HCT116 (cell line): Measurements from ENCODE around the gene DNAJC3.

Experiments
- CBX3 ChIP-seq: IDR thresholded peaks from 2 replicates; pipeline ENCODE4 v1.6.1; 2012; ENCODE audit warnings: low read depth
- EZH2 ChIP-seq: fragments of 200-600 bp; sonication (generic); IDR thresholded peaks from 2 replicates; pipeline ENCODE4 v1.6.1; 2017; ENCODE audit warnings: antibody characterized with exemption, mixed run types
- EZH2phosphoT487 ChIP-seq: fragments of 200-600 bp; IDR thresholded peaks from 2 replicates; pipeline ENCODE4 v1.6.1; 2018; ENCODE audit warnings: antibody characterized with exemption, borderline replicate concordance
- MAX ChIP-seq: IDR thresholded peaks from 2 replicates; pipeline ENCODE4 v1.6.1; 2012
- POLR2A ChIP-seq: IDR thresholded peaks from 2 replicates; pipeline ENCODE4 v1.7.0; 2011; ENCODE audit warnings: borderline replicate concordance; ENCODE audit not compliant: insufficient read depth, insufficient read length; ENCODE audit errors: extremely low read depth
- POLR2AphosphoS5 ChIP-seq: IDR thresholded peaks from 2 replicates; pipeline ENCODE4 v1.6.1; 2011; ENCODE audit warnings: mild to moderate bottlenecking, low read depth, low read length, moderate library complexity
- REST ChIP-seq: IDR thresholded peaks from 2 replicates; pipeline ENCODE4 v1.6.1; 2012; ENCODE audit warnings: low read depth
- SIN3A ChIP-seq: IDR thresholded peaks from 2 replicates; pipeline ENCODE4 v1.6.1; 2012; ENCODE audit warnings: low read depth
- SRF ChIP-seq: IDR thresholded peaks from 2 replicates; pipeline ENCODE4 v1.6.1; 2012; ENCODE audit warnings: low read depth
- TCF7L2 ChIP-seq: IDR thresholded peaks from 2 replicates; pipeline ENCODE4 v1.7.0; 2011; ENCODE audit warnings: borderline replicate concordance, inconsistent platforms; ENCODE audit not compliant: insufficient read depth, insufficient read length; ENCODE audit errors: extremely low read depth
- YY1 ChIP-seq: IDR thresholded peaks from 2 replicates; pipeline ENCODE4 v1.6.1; 2011; ENCODE audit warnings: low read length, low read depth, moderate library complexity, mild to moderate bottlenecking; ENCODE audit not compliant: insufficient replicate concordance; ENCODE audit errors: extremely low read depth
- ZFX ChIP-seq: fragments of 450-650 bp; IDR thresholded peaks from 2 replicates; pipeline ENCODE4 v1.6.1; 2017
- TF ChIP-seq, protein P1 (sequence below), 3 experiments: fragments of 200-600 bp in 1 of 3; sonication (generic) in 1 of 3; IDR thresholded peaks in 2 of 3; conservative IDR thresholded peaks in 1 of 3; 2 replicates each; pipeline ENCODE4 v1.5.1; 2012 to 2017; ENCODE audit warnings: low read depth in 2 of 3, low read length in 2 of 3, antibody characterized with exemption in 1 of 3, borderline replicate concordance in 1 of 3, control low read depth in 1 of 3, mild to moderate bottlenecking in 1 of 3, mixed read lengths in 1 of 3, mixed run types in 1 of 3, moderate library complexity in 1 of 3; ENCODE audit not compliant: insufficient read depth in 1 of 3
- TF ChIP-seq, protein P2 (sequence below): IDR thresholded peaks from 2 replicates; pipeline ENCODE4 v1.6.1; 2011; ENCODE audit warnings: mild to moderate bottlenecking, low read length, moderate library complexity; ENCODE audit not compliant: insufficient replicate concordance; ENCODE audit errors: extremely low read depth

DNA sequence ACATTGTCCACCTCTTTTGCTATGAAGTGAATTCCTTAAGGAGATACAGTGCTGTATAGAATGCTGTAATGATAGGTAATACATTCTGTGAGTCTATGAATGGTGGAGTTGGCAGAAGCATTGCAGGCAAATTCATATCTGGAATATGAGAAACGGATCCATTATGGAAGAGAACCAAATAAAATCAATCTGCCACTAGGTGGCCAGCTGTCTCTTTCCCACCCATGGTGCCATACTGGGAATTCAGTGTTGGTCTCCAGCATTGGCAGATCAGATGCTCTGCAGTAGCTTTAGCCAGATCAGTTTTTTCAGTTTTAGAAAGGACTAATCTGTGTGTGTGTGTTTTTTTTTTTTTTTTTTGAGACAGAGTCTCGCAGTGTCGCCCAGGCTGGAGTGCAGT is 27.6 kb downstream of the DNAJC3 start:
- TF ChIP-seq POLR2AphosphoS5 (no peak), POLR2A (no peak), EZH2phosphoT487 (no peak), REST (no peak), EZH2 (no peak), SIN3A (no peak), MAX (no peak), ZFX (no peak), CBX3 (no peak), SRF (no peak), TCF7L2 (no peak), YY1 (no peak)
- TF ChIP-seq, protein P1, sequence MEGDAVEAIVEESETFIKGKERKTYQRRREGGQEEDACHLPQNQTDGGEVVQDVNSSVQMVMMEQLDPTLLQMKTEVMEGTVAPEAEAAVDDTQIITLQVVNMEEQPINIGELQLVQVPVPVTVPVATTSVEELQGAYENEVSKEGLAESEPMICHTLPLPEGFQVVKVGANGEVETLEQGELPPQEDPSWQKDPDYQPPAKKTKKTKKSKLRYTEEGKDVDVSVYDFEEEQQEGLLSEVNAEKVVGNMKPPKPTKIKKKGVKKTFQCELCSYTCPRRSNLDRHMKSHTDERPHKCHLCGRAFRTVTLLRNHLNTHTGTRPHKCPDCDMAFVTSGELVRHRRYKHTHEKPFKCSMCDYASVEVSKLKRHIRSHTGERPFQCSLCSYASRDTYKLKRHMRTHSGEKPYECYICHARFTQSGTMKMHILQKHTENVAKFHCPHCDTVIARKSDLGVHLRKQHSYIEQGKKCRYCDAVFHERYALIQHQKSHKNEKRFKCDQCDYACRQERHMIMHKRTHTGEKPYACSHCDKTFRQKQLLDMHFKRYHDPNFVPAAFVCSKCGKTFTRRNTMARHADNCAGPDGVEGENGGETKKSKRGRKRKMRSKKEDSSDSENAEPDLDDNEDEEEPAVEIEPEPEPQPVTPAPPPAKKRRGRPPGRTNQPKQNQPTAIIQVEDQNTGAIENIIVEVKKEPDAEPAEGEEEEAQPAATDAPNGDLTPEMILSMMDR (IDR thresholded peaks at IDR 0.05 in 2 of 3, conservative IDR thresholded peaks at IDR 0.05 in 1 of 3; ENCODE audit: borderline replicate concordance in 1 of 3, insufficient read depth in 1 of 3, low read depth in 2 of 3, low read length in 2 of 3) = peak; percentile 30 to 48 (median 43); a peak in 4 of 6 replicates
- TF ChIP-seq, protein P2, sequence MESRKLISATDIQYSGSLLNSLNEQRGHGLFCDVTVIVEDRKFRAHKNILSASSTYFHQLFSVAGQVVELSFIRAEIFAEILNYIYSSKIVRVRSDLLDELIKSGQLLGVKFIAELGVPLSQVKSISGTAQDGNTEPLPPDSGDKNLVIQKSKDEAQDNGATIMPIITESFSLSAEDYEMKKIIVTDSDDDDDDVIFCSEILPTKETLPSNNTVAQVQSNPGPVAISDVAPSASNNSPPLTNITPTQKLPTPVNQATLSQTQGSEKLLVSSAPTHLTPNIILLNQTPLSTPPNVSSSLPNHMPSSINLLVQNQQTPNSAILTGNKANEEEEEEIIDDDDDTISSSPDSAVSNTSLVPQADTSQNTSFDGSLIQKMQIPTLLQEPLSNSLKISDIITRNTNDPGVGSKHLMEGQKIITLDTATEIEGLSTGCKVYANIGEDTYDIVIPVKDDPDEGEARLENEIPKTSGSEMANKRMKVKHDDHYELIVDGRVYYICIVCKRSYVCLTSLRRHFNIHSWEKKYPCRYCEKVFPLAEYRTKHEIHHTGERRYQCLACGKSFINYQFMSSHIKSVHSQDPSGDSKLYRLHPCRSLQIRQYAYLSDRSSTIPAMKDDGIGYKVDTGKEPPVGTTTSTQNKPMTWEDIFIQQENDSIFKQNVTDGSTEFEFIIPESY = no peak
